OCI-LY7 (cell line): Measurements from ENCODE around the gene GRIN2D. TPM values are rescaled to one million over a fixed set of nuclear protein-coding genes. Genes with fewer than 3 reads are reported as not detected.

Experiments used
- BruUV-seq: library from RNA; stranded (reverse); fragments of 400-500 nt; replicated peaks from 2 replicates; lab custom pipeline; 2021; lab: Mats Ljungman, UMichigan
- CTCF ChIA-PET: fragments of 300-600 bp; sonication (Branson Sonifier 250); formaldehyde crosslinking; loops from one replicate; lab custom pipeline; 2022; ENCODE audit warnings: antibody characterized with exemption; ENCODE audit not compliant: unreplicated experiment; lab: Charles Lee
- POLR2A ChIA-PET: fragments of 300-600 bp; sonication (Branson Sonifier 250); formaldehyde crosslinking; loops from one replicate; lab custom pipeline; 2022; ENCODE audit warnings: antibody characterized with exemption; lab: Charles Lee
- DNase-seq: peaks from one replicate; pipeline ENCODE4 v3.0.0-alpha.2; 2015; ENCODE audit warnings: low spot score
- H2AFZ ChIP-seq: fragments of 200-600 bp; sonication (generic), shearing (Covaris generic); 2 replicates; pipeline ENCODE4 v1.6.1; 2014; ENCODE audit warnings: mild to moderate bottlenecking, antibody characterized with exemption, low read length, moderate library complexity
- H3K27ac ChIP-seq: fragments of 200-600 bp; sonication (generic); 2 replicates; pipeline ENCODE4 v1.5.1; 2014; ENCODE audit warnings: mixed run types, low read depth, mild to moderate bottlenecking, moderate library complexity, low read length, inconsistent platforms; ENCODE audit not compliant: poor library complexity, severe bottlenecking
- H3K36me3 ChIP-seq: fragments of 200-600 bp; sonication (generic); 2 replicates; pipeline ENCODE4 v1.6.1; 2014; ENCODE audit warnings: mild to moderate bottlenecking, antibody characterized with exemption, low read length, moderate library complexity, mixed read lengths; ENCODE audit not compliant: insufficient read depth
- H3K4me1 ChIP-seq: fragments of 200-600 bp; sonication (generic); 2 replicates; pipeline ENCODE4 v1.5.1; 2014; ENCODE audit warnings: mild to moderate bottlenecking, low read length; ENCODE audit not compliant: insufficient read depth, poor library complexity, severe bottlenecking
- H3K4me2 ChIP-seq: fragments of 200-600 bp; sonication (generic); 2 replicates; pipeline ENCODE4 v1.6.1; 2014; ENCODE audit warnings: mild to moderate bottlenecking, low read length
- H3K4me3 ChIP-seq: fragments of 200-600 bp; sonication (generic); 2 replicates; pipeline ENCODE4 v1.5.1; 2014; ENCODE audit warnings: mild to moderate bottlenecking, low read depth, low read length; ENCODE audit not compliant: poor library complexity, severe bottlenecking
- H3K79me2 ChIP-seq: fragments of 200-600 bp; sonication (generic); 2 replicates; pipeline ENCODE4 v1.6.1; 2016; ENCODE audit warnings: low read depth, mild to moderate bottlenecking, low read length, moderate library complexity, mixed read lengths; ENCODE audit not compliant: insufficient read depth
- H3K9me2 ChIP-seq: fragments of 200-600 bp; sonication (generic); 2 replicates; pipeline ENCODE4 v1.6.1; 2016; ENCODE audit warnings: mild to moderate bottlenecking, low read length, mixed read lengths; ENCODE audit not compliant: insufficient read depth
- H3K9me3 ChIP-seq: fragments of 200-600 bp; sonication (generic); 2 replicates; pipeline ENCODE4 v1.6.1; 2014; ENCODE audit warnings: mild to moderate bottlenecking, mixed run types, low read length, mixed read lengths
- H4K20me1 ChIP-seq: fragments of 200-600 bp; sonication (generic); 2 replicates; pipeline ENCODE4 v1.6.1; 2014; ENCODE audit warnings: mild to moderate bottlenecking, antibody characterized with exemption, low read length, moderate library complexity, mixed read lengths; ENCODE audit not compliant: insufficient read depth
- EZH2phosphoT487 ChIP-seq: fragments of 200-600 bp; sonication (generic); IDR thresholded peaks from 2 replicates; pipeline ENCODE4 v1.6.1; 2018; ENCODE audit warnings: low read depth, borderline replicate concordance, mild to moderate bottlenecking, mixed run types, antibody characterized with exemption, low read length, moderate library complexity, mixed read lengths
- intact Hi-C: fragments of 100-400 bp; cut with micrococcal nuclease; formaldehyde crosslinking; loops from one replicate; pipeline ENCODE4 v1.10.0; 2022; ENCODE audit not compliant: unreplicated experiment
- total RNA-seq, 2 experiments: library from RNA; depleted of rRNA in 1 of 2; stranded (reverse); fragments of >200 nt in 1 of 2; shearing (Covaris generic) in 1 of 2; gene quantifications; 2 replicates each; pipeline ENCODE4 v1.2.3, GENCODE V29; 2014 to 2022
- TF ChIP-seq, protein P1 (sequence below): fragments of 200-600 bp; sonication (generic); conservative IDR thresholded peaks from 2 replicates; pipeline ENCODE4 v1.5.1; 2014; ENCODE audit warnings: mild to moderate bottlenecking, antibody characterized with exemption, low read length, moderate library complexity, mixed read lengths

Gene GRIN2D
- total RNA-seq, 2 experiments from 2014 or later, result 0.06 TPM; not detected in 1

GRCh38 chr19:48418317-48419064, 25.0 kb downstream of the GRIN2D start:
- ChIA-PET POLR2A (no interaction called here), CTCF (no interaction called here)
- H3K4me3 ChIP-seq, result no peak overlapping the region
- H2AFZ ChIP-seq, result no peak overlapping the region
- H3K4me1 ChIP-seq, result no peaks in the 10 kb centered on the region
- no peak overlapping the region for H3K27ac ChIP-seq
- DNase-seq, result no peak
- no peaks in the 10 kb centered on the region for H4K20me1 ChIP-seq
- intact Hi-C loops, result no loop called here
- no peak overlapping the region for H3K4me2 ChIP-seq
- no TSS peak for BruUV-seq
- H3K79me2 ChIP-seq, result no peaks in the 10 kb centered on the region
- H3K9me3 ChIP-seq, result no peaks in the 10 kb centered on the region
- TF ChIP-seq, protein P1, sequence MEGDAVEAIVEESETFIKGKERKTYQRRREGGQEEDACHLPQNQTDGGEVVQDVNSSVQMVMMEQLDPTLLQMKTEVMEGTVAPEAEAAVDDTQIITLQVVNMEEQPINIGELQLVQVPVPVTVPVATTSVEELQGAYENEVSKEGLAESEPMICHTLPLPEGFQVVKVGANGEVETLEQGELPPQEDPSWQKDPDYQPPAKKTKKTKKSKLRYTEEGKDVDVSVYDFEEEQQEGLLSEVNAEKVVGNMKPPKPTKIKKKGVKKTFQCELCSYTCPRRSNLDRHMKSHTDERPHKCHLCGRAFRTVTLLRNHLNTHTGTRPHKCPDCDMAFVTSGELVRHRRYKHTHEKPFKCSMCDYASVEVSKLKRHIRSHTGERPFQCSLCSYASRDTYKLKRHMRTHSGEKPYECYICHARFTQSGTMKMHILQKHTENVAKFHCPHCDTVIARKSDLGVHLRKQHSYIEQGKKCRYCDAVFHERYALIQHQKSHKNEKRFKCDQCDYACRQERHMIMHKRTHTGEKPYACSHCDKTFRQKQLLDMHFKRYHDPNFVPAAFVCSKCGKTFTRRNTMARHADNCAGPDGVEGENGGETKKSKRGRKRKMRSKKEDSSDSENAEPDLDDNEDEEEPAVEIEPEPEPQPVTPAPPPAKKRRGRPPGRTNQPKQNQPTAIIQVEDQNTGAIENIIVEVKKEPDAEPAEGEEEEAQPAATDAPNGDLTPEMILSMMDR, result 0 out of 2 replicates have a peak, but pooled peaks have one; percentile 28
- no peak for TF ChIP-seq EZH2phosphoT487
- no peaks in the 10 kb centered on the region for H3K36me3 ChIP-seq
- H3K9me2 ChIP-seq, result no peaks in the 10 kb centered on the region

DNA sequence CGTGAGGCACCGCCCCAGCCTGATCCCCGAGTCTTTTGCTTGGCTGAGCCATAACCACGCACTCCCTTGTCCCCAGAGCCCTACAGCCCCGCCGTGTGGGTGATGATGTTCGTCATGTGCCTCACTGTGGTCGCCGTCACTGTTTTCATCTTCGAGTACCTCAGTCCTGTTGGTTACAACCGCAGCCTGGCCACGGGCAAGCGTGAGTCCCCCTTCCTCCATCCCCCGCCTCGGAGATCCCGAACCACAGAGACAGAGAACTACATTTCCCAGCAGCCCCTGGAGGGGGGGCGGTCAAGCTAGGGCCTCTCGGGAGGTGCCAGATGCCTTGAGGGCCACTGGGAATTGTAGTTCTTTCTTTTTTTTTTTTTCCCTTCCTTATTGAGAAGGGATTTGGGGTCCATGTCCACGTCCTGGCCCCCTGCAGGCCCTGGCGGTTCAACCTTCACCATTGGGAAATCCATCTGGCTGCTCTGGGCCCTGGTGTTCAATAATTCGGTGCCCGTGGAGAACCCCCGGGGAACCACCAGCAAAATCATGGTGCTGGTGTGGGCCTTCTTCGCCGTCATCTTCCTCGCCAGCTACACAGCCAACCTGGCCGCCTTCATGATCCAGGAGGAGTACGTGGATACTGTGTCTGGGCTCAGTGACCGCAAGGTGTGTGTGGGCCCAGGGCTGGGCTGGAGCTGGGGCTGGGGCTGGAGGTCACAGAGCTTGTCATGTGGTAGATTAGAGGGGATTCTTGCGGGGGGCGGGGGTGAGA, 25.9 kb downstream of the GRIN2D start:
- Histone ChIP-seq H3K27ac (no peak overlapping the region), H3K4me3 (no peak overlapping the region), H3K9me2 (no peaks in the 10 kb centered on the region), H3K4me1 (peaks cover under 1% of the 10 kb centered on the region), H3K36me3 (no peaks in the 10 kb centered on the region), H2AFZ (no peak overlapping the region), H3K9me3 (no peaks in the 10 kb centered on the region), H3K79me2 (no peaks in the 10 kb centered on the region), H3K4me2 (no peak overlapping the region; the same call in 1 of the 2 replicates), H4K20me1 (no peaks in the 10 kb centered on the region)
- peak; percentile 53 for DNase-seq
- BruUV-seq, result no TSS peak
- TF ChIP-seq, protein P1, result no peak
- TF ChIP-seq EZH2phosphoT487, result no peak
- intact Hi-C loops, result no loop called here
- CTCF ChIA-PET, result no interaction called here
- POLR2A ChIA-PET, result no interaction called here

DNA sequence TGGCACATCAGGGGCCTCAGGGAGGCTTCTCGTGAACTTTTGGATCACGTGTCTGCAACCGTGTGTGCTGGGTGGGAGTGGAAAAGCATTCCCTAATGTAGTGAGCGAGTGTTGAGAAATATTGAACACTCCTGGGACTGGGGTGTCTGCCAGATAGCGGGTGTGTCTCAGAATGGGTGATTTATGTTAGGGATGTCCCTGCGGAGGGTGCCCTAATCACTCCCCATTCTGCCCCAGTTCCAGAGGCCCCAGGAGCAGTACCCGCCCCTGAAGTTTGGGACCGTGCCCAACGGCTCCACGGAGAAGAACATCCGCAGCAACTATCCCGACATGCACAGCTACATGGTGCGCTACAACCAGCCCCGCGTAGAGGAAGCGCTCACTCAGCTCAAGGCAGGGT, 28.1 kb downstream of the GRIN2D start:
- no peak for TF ChIP-seq EZH2phosphoT487
- TF ChIP-seq, protein P1, result no peak
- Histone ChIP-seq H3K4me2 (no peak overlapping the region), H3K4me1 (peaks cover 7% of the 10 kb centered on the region), H4K20me1 (no peaks in the 10 kb centered on the region), H3K4me3 (no peak overlapping the region), H2AFZ (no peak overlapping the region), H3K79me2 (no peaks in the 10 kb centered on the region), H3K36me3 (no peaks in the 10 kb centered on the region), H3K27ac (no peak overlapping the region), H3K9me3 (no peaks in the 10 kb centered on the region), H3K9me2 (no peaks in the 10 kb centered on the region)
- DNase-seq, result no peak
- BruUV-seq, result no TSS peak
- POLR2A ChIA-PET, result no interaction called here
- CTCF ChIA-PET, result no interaction called here
- intact Hi-C loops, result no loop called here
